CD4-positive, CD25-positive, alpha-beta regulatory T cell (primary cell): ENCODE results near the gene U2AF1L4. TPM values are rescaled to one million over a fixed set of nuclear protein-coding genes. Genes with fewer than 3 reads are reported as not detected.
A peak's percentile ranks its signal among the peaks of the same experiment; 100 is the strongest.

Experiments
- ATAC-seq, 2 donors: fragments of 150-1000 bp; cut with Tn5 transposase; one replicate each; pipeline ENCODE4 v1.10.0; 2021; ENCODE audit warnings: low read depth in 2 of 2, moderate number of reproducible peaks in 2 of 2, moderate library complexity in 1 of 2
- DNase-seq, 3 donors: peaks; one replicate each; pipeline versions ENCODE4 v3.0.0 to v3.0.0-alpha.2; 2012 to 2022; ENCODE audit warnings: mixed read lengths in 1 of 3
- H3K27ac ChIP-seq: one replicate; pipeline ENCODE4 v1.7.0; 2013; ENCODE audit warnings: mild to moderate bottlenecking, low read length; ENCODE audit not compliant: insufficient read depth, poor library complexity, severe bottlenecking
- H3K27me3 ChIP-seq: one replicate; pipeline ENCODE4 v1.7.0; 2013; ENCODE audit warnings: low read length; ENCODE audit not compliant: control insufficient read depth, insufficient read depth
- H3K36me3 ChIP-seq: one replicate; pipeline ENCODE4 v1.7.0; 2013; ENCODE audit warnings: mild to moderate bottlenecking, low read length, moderate library complexity; ENCODE audit not compliant: control insufficient read depth, insufficient read depth
- H3K4me1 ChIP-seq: 2 replicates; pipeline ENCODE4 v1.7.0; 2013; ENCODE audit warnings: mild to moderate bottlenecking, low read length; ENCODE audit not compliant: insufficient read depth, control insufficient read depth, poor library complexity, severe bottlenecking
- H3K4me3 ChIP-seq: one replicate; pipeline ENCODE4 v1.7.0; 2013; ENCODE audit warnings: low read depth, mild to moderate bottlenecking, low read length, moderate library complexity
- H3K9me3 ChIP-seq, 2 experiments: 1 replicate in 1 of 2; 2 replicates in 1 of 2; pipeline ENCODE4 v1.7.0; 2013; ENCODE audit warnings: low read length in 2 of 2, mild to moderate bottlenecking in 1 of 2, moderate library complexity in 1 of 2; ENCODE audit not compliant: control insufficient read depth in 2 of 2
- H3K27ac Mint-ChIP-seq, 3 donors: one replicate each; pipeline ENCODE4 v1.8.0; 2020 to 2022; ENCODE audit warnings: mild to moderate bottlenecking in 3 of 3, mixed read lengths in 3 of 3, moderate library complexity in 2 of 3
- H3K27me3 Mint-ChIP-seq: one replicate; pipeline ENCODE4 v1.8.0; 2022; ENCODE audit warnings: mild to moderate bottlenecking, mixed read lengths
- H3K36me3 Mint-ChIP-seq: one replicate; pipeline ENCODE4 v1.8.0; 2020; ENCODE audit warnings: mixed read lengths
- H3K4me1 Mint-ChIP-seq, 4 donors: one replicate each; pipeline ENCODE4 v1.8.0; 2020 to 2022; ENCODE audit warnings: mixed read lengths in 4 of 4, mild to moderate bottlenecking in 1 of 4
- H3K4me3 Mint-ChIP-seq, 4 donors: one replicate each; pipeline ENCODE4 v1.8.0; 2020 to 2022; ENCODE audit warnings: mild to moderate bottlenecking in 4 of 4, mixed read lengths in 4 of 4, moderate library complexity in 3 of 4
- H3K9me3 Mint-ChIP-seq, 7 donors: one replicate each; pipeline ENCODE4 v1.8.0; 2020 to 2022; ENCODE audit warnings: mixed read lengths in 7 of 7, mild to moderate bottlenecking in 3 of 7, moderate library complexity in 2 of 7
- polyA plus RNA-seq, 4 donors: library from polyadenylated mRNA; unstranded; fragments of 300-500 nt; fragmentation: Illumina TruSeq; gene quantifications; one replicate each; pipeline ENCODE4 v1.2.3, GENCODE V29; 2021
- total RNA-seq: library from RNA; stranded (reverse); gene quantifications from one replicate; pipeline ENCODE4 v1.2.3, GENCODE V29; 2022

U2AF1L4 gene
- total and polyA plus RNA-seq, 5 donors from 2014 or later, result 48.4 to 70.8 (median 62.6) TPM

- no peaks in the 10 kb centered on the region for H3K27me3 Mint-ChIP-seq
- no peak for ATAC-seq
- H3K27ac Mint-ChIP-seq, result peak overlapping the region in 1 of 3 donors; percentile 73
Observed at GRCh38 chr19:35777961-35778360, 32.7 kb upstream of the U2AF1L4 start.

GRCh38 chr19:35777086-35777841 lies 32.0 kb upstream of the U2AF1L4 start:
- H3K27me3 Mint-ChIP-seq, result no peaks in the 10 kb centered on the region
- Histone ChIP-seq H3K9me3 (no peaks in the 10 kb centered on the region), H3K27me3 (no peaks in the 10 kb centered on the region), H3K27ac (no peak overlapping the region), H3K4me1 (peaks cover 17% of the 10 kb centered on the region), H3K4me3 (no peak overlapping the region), H3K36me3 (no peaks in the 10 kb centered on the region)
- ATAC-seq, result no peak
- peak overlapping the region; percentile 69 to 79 (median 76) for H3K4me3 Mint-ChIP-seq
- H3K36me3 Mint-ChIP-seq, result peaks cover 10% of the 10 kb centered on the region
- peak overlapping the region in 2 of 3 donors; percentile 18 to 73 for H3K27ac Mint-ChIP-seq
- DNase-seq, result no peak
- H3K4me1 Mint-ChIP-seq, result peaks cover 4 to 28% (median 9%) of the 10 kb centered on the region in 4 donors
- no peaks in the 10 kb centered on the region for H3K9me3 Mint-ChIP-seq

More at GRCh38 chr19:35777961-35778360, 32.7 kb upstream of the U2AF1L4 start:
- H3K4me3 ChIP-seq, result no peak overlapping the region
- Mint-ChIP-seq H3K9me3 (no peaks in the 10 kb centered on the region), H3K4me1 (peaks cover 3 to 28% (median 9%) of the 10 kb centered on the region in 4 donors), H3K4me3 (peak overlapping the region in 3 of 4 donors; percentile 68 to 79 (median 69)), H3K36me3 (peaks cover 13% of the 10 kb centered on the region)
- no peaks in the 10 kb centered on the region for H3K27me3 ChIP-seq
- H3K4me1 ChIP-seq, result peaks cover 17% of the 10 kb centered on the region
- DNase-seq, result no peak
- no peaks in the 10 kb centered on the region for H3K9me3 ChIP-seq
- H3K36me3 ChIP-seq, result peaks cover 1% of the 10 kb centered on the region
- no peak overlapping the region for H3K27ac ChIP-seq

GRCh38 chr19:35776102-35776788 lies 31.0 kb upstream of the U2AF1L4 start:
- Mint-ChIP-seq H3K4me3 (peak overlapping the region; percentile 75 to 80 (median 80)), H3K9me3 (no peaks in the 10 kb centered on the region), H3K4me1 (peaks cover 4 to 28% (median 9%) of the 10 kb centered on the region in 4 donors), H3K36me3 (peaks cover 6% of the 10 kb centered on the region), H3K27ac (peak overlapping the region in 2 of 3 donors; percentile 18 to 60), H3K27me3 (no peaks in the 10 kb centered on the region)
- no peak for ATAC-seq
- H3K9me3 ChIP-seq, result no peaks in the 10 kb centered on the region
- H3K4me1 ChIP-seq, result peaks cover 17% of the 10 kb centered on the region
- peak overlapping the region; percentile 7 for H3K4me3 ChIP-seq
- no peaks in the 10 kb centered on the region for H3K27me3 ChIP-seq
- H3K27ac ChIP-seq, result peak overlapping the region; percentile 9
- DNase-seq, result no peak
- no peaks in the 10 kb centered on the region for H3K36me3 ChIP-seq

- peak within 1 kb of the TSS; percentile 9 for H3K27ac ChIP-seq
- H3K4me3 ChIP-seq, result peak within 1 kb of the TSS; percentile 69
- peak; percentile 97 for ATAC-seq
Observed at GRCh38 chr19:35775298-35776101, 30.3 kb upstream of the U2AF1L4 start, which contains the start of gene ARHGAP33. ARHGAP33 (plus strand) TSS chr19:35775564; CDS start chr19:35775659, 95 bp downstream.

GRCh38 chr19:35775046-35775297 lies 29.8 kb upstream of the U2AF1L4 start:
- peak overlapping the region; percentile 69 for H3K4me3 ChIP-seq
- ATAC-seq, result no peak
- H3K27ac ChIP-seq, result no peak overlapping the region
- H3K9me3 ChIP-seq, result no peaks in the 10 kb centered on the region
- Mint-ChIP-seq H3K27me3 (no peaks in the 10 kb centered on the region), H3K36me3 (peaks cover 4% of the 10 kb centered on the region), H3K4me1 (peaks cover 4 to 28% (median 9%) of the 10 kb centered on the region in 4 donors), H3K27ac (peak overlapping the region in 2 of 3 donors; percentile 73 to 87), H3K4me3 (peak overlapping the region; percentile 86 to 94 (median 90)), H3K9me3 (no peaks in the 10 kb centered on the region)
- peaks cover 17% of the 10 kb centered on the region for H3K4me1 ChIP-seq
- no peaks in the 10 kb centered on the region for H3K27me3 ChIP-seq
- no peak for DNase-seq
- no peaks in the 10 kb centered on the region for H3K36me3 ChIP-seq

More at GRCh38 chr19:35775298-35776101, 30.3 kb upstream of the U2AF1L4 start, which contains the start of gene ARHGAP33:
- peaks cover 4 to 28% (median 9%) of the 10 kb centered on the region in 4 donors for H3K4me1 Mint-ChIP-seq
- H3K9me3 Mint-ChIP-seq, result no peaks in the 10 kb centered on the region
- H3K36me3 Mint-ChIP-seq, result peaks cover 4% of the 10 kb centered on the region
- peak within 1 kb of the TSS; percentile 86 to 94 (median 90) for H3K4me3 Mint-ChIP-seq
- Histone ChIP-seq H3K27me3 (no peaks in the 10 kb centered on the region), H3K4me1 (peaks cover 17% of the 10 kb centered on the region), H3K36me3 (no peaks in the 10 kb centered on the region), H3K9me3 (no peaks in the 10 kb centered on the region)
- peak within 1 kb of the TSS; percentile 60 to 87 (median 73) for H3K27ac Mint-ChIP-seq
- peak; percentile 98 for DNase-seq
- H3K27me3 Mint-ChIP-seq, result no peaks in the 10 kb centered on the region

GRCh38 chr19:35774274-35775045 lies 29.2 kb upstream of the U2AF1L4 start:
- H3K36me3 Mint-ChIP-seq, result peaks cover 4% of the 10 kb centered on the region
- no peaks in the 10 kb centered on the region for H3K27me3 ChIP-seq
- H3K36me3 ChIP-seq, result no peaks in the 10 kb centered on the region
- H3K27me3 Mint-ChIP-seq, result no peaks in the 10 kb centered on the region
- H3K27ac Mint-ChIP-seq, result peak overlapping the region in 1 of 3 donors; percentile 73
- no peak overlapping the region for H3K27ac ChIP-seq
- H3K4me1 ChIP-seq, result peaks cover 17% of the 10 kb centered on the region
- no peaks in the 10 kb centered on the region for H3K9me3 ChIP-seq
- no peak for DNase-seq
- no peaks in the 10 kb centered on the region for H3K9me3 Mint-ChIP-seq
- peak overlapping the region; percentile 69 for H3K4me3 ChIP-seq
- H3K4me3 Mint-ChIP-seq, result peak overlapping the region; percentile 86 to 94 (median 90)
- peaks cover 4 to 28% (median 9%) of the 10 kb centered on the region in 4 donors for H3K4me1 Mint-ChIP-seq
- no peak for ATAC-seq
